ENCODE measurements around the gene OR2T8. TPM values are rescaled to one million over a fixed set of nuclear protein-coding genes. Genes with fewer than 3 reads are reported as not detected.

Gene OR2T8
- total RNA-seq, 1 experiment from 2014 or later, result not detected

DNA sequence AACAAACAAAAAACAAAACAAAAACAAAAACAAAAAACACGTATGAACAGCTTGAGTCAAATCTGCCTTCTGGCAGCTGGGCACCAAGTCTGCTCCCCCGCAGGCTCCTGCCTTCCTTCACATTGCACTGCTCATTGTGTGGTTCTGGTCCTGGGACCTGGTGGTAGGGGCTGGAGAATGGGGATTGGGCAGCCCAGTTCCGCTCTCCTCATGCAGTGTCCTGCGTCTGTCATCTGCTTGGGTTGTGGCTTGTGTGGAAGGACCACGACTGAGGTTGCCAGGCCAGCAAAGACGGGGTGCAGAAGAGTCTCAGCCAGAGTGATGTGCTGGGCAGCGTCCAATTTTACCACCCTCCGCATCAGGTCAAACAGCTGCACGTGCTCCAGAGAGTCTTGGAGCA is 15.7 kb downstream of the OR2T8 start:
- peaks cover 55 to 57% of the 10 kb centered on the region in 2 experiments for H3K9me3 Mint-ChIP-seq
- no peak overlapping the region for H3K4me2 ChIP-seq (ENCODE audit: insufficient read depth, insufficient read length, low read length)
- H3K14ac ChIP-seq (ENCODE audit: insufficient read depth, low read length), result no peak overlapping the region
- no peak overlapping the region for H3K27ac Mint-ChIP-seq
- H4K8ac ChIP-seq (replicated peaks; ENCODE audit: insufficient read length, low read depth, low read length), result no peak overlapping the region
- WGBS (ENCODE audit: extremely low coverage, insufficient read length, low lambda C conversion rate), result no CpG with 5 or more reads among the region's 9 CpGs
- H2BK120ac ChIP-seq (ENCODE audit: low read depth, low read length, poor library complexity, severe bottlenecking), result no peak overlapping the region
- no peak overlapping the region for H2BK15ac ChIP-seq (ENCODE audit: low read depth, low read length)
- H2BK12ac ChIP-seq (ENCODE audit: insufficient read length, low read depth, low read length), result no peak overlapping the region
- no peak overlapping the region for H4K5ac ChIP-seq (ENCODE audit: insufficient read length, low read depth, low read length)
- H3K18ac ChIP-seq (ENCODE audit: insufficient read length, low read depth, low read length), result no peak overlapping the region
- H4K91ac ChIP-seq (ENCODE audit: insufficient read length, low read depth, low read length), result no peak overlapping the region
- H3K79me2 ChIP-seq (ENCODE audit: insufficient read depth, low read length), result no peaks in the 10 kb centered on the region
- H2BK20ac ChIP-seq (ENCODE audit: low read depth, low read length, poor library complexity, severe bottlenecking), result no peak overlapping the region
- no peak overlapping the region for H3K56ac ChIP-seq (ENCODE audit: insufficient read length, low read depth, low read length)
- TF ChIP-seq CTCF (conservative IDR thresholded peaks at IDR 0.05), result no peak
- H4K20me1 ChIP-seq (ENCODE audit: control insufficient read depth, insufficient read depth, insufficient read length), result no peaks in the 10 kb centered on the region
- no peak overlapping the region for H3T11ph ChIP-seq (ENCODE audit: low read length)
- no peak overlapping the region for H3K4ac ChIP-seq (ENCODE audit: low read depth, low read length)
- no peaks in the 10 kb centered on the region for H3K23me2 ChIP-seq (ENCODE audit: insufficient read length, low read depth, low read length, poor library complexity, severe bottlenecking)
- peaks cover 1% of the 10 kb centered on the region; the same call in 1 of the 2 replicates for H3K27me3 Mint-ChIP-seq (ENCODE audit: low read depth)
- H3K4me1 Mint-ChIP-seq, result no peaks in the 10 kb centered on the region
- H3K27ac ChIP-seq (ENCODE audit: insufficient read length, low read depth, low read length), result no peak overlapping the region
- no peak for DNase-seq
- no peaks in the 10 kb centered on the region for H3K4me1 ChIP-seq (ENCODE audit: insufficient read depth, low read length)
- no peak overlapping the region for H3K23ac ChIP-seq (ENCODE audit: insufficient read length, low read depth, low read length)
- H3K4me3 Mint-ChIP-seq, result no peak overlapping the region
- peaks cover 8 to 11% (median 9%) of the 10 kb centered on the region in 3 experiments; a peak in 4 of 7 replicates for H3K36me3 Mint-ChIP-seq (ENCODE audit: insufficient read depth in 1 of 3, low read depth in 3 of 3)
- H2AK5ac ChIP-seq (ENCODE audit: insufficient read length, low read length), result no peak overlapping the region
- H3K27me3 ChIP-seq (ENCODE audit: insufficient read depth, low read length), result no peaks in the 10 kb centered on the region
- no peaks in the 10 kb centered on the region for H3K79me1 ChIP-seq (ENCODE audit: insufficient read depth, low read depth, low read length, poor library complexity, severe bottlenecking)
- H3K9me3 ChIP-seq (ENCODE audit: control insufficient read depth, low read depth, low read length), result peaks cover 4% of the 10 kb centered on the region
- no peak overlapping the region for H2AFZ ChIP-seq (ENCODE audit: low read length)
- no peak overlapping the region for H3K9ac ChIP-seq (ENCODE audit: extremely low read depth, insufficient read length, low read length)
- no peak overlapping the region for H2BK5ac ChIP-seq (ENCODE audit: insufficient read length, low read length)
